ENCODE data around the gene OR9A2.

Gene OR9A2

GRCh38 chr7:143005632-143006260 is 21.2 kb downstream of the OR9A2 start:
- H3K9ac ChIP-seq (ENCODE audit: low read length): no peak overlapping the region
- no peak overlapping the region for H3K4me3 ChIP-seq (ENCODE audit: low read length)
- H2AFZ ChIP-seq (ENCODE audit: low read length): no peak overlapping the region
- H3F3A ChIP-seq (ENCODE audit: insufficient read depth, low read length): no peaks in the 10 kb centered on the region
- no peak overlapping the region for H3K27ac ChIP-seq (ENCODE audit: low read length)
- no peak overlapping the region for H3K4me2 ChIP-seq (ENCODE audit: low read depth, low read length)
- H3K36me3 ChIP-seq (replicated peaks; ENCODE audit: insufficient read depth, low read length): no peaks in the 10 kb centered on the region
- peaks cover 5% of the 10 kb centered on the region for H3K4me1 ChIP-seq (ENCODE audit: low read length)
- H3K27me3 ChIP-seq (replicated peaks; ENCODE audit: insufficient read depth, low read length): no peaks in the 10 kb centered on the region
- no peaks in the 10 kb centered on the region for H3K9me2 ChIP-seq (replicated peaks; ENCODE audit: insufficient read depth, low read length)
- H3K9me3 ChIP-seq (replicated peaks; ENCODE audit: insufficient read depth, low read length): no peaks in the 10 kb centered on the region
- H4K20me1 ChIP-seq (ENCODE audit: insufficient read depth, low read length): no peaks in the 10 kb centered on the region
- DNase-seq: no peak
- no peaks in the 10 kb centered on the region for H3K79me2 ChIP-seq (ENCODE audit: low read length)
- TF ChIP-seq, protein P1, sequence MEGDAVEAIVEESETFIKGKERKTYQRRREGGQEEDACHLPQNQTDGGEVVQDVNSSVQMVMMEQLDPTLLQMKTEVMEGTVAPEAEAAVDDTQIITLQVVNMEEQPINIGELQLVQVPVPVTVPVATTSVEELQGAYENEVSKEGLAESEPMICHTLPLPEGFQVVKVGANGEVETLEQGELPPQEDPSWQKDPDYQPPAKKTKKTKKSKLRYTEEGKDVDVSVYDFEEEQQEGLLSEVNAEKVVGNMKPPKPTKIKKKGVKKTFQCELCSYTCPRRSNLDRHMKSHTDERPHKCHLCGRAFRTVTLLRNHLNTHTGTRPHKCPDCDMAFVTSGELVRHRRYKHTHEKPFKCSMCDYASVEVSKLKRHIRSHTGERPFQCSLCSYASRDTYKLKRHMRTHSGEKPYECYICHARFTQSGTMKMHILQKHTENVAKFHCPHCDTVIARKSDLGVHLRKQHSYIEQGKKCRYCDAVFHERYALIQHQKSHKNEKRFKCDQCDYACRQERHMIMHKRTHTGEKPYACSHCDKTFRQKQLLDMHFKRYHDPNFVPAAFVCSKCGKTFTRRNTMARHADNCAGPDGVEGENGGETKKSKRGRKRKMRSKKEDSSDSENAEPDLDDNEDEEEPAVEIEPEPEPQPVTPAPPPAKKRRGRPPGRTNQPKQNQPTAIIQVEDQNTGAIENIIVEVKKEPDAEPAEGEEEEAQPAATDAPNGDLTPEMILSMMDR (IDR thresholded peaks at IDR 0.05; ENCODE audit: low read length): no peak
- no peak for TF ChIP-seq EZH2 (optimal IDR thresholded peaks at IDR 0.05; ENCODE audit: low read depth, low read length)
- no peak for TF ChIP-seq EZH2phosphoT487 (IDR thresholded peaks at IDR 0.05; ENCODE audit: low read length)

GRCh38 chr7:143003393-143004051 is 23.4 kb downstream of the OR9A2 start:
- H3K9ac ChIP-seq (ENCODE audit: low read length): peak overlapping the region; percentile 14; the same call in 1 of the 2 replicates

GRCh38 chr7:143002898-143003297 is 24.0 kb downstream of the OR9A2 start:
- H3K4me3 ChIP-seq (ENCODE audit: low read length): peak overlapping the region; percentile 50
- H3K4me1 ChIP-seq (ENCODE audit: low read length): peaks cover 5% of the 10 kb centered on the region
- H3K27ac ChIP-seq (ENCODE audit: low read length): no peak overlapping the region
- peak overlapping the region; percentile 79 for H3K4me2 ChIP-seq (ENCODE audit: low read depth, low read length)
- no peaks in the 10 kb centered on the region for H3K9me3 ChIP-seq (replicated peaks; ENCODE audit: insufficient read depth, low read length)
- DNase-seq: no peak
- H3F3A ChIP-seq (ENCODE audit: insufficient read depth, low read length): no peaks in the 10 kb centered on the region
- no peaks in the 10 kb centered on the region for H3K79me2 ChIP-seq (ENCODE audit: low read length)
- peak overlapping the region; percentile 89 for H2AFZ ChIP-seq (ENCODE audit: low read length)
- no peaks in the 10 kb centered on the region for H3K27me3 ChIP-seq (replicated peaks; ENCODE audit: insufficient read depth, low read length)
- H3K9ac ChIP-seq (ENCODE audit: low read length): peak overlapping the region; percentile 14; the same call in 1 of the 2 replicates
- no peaks in the 10 kb centered on the region for H4K20me1 ChIP-seq (ENCODE audit: insufficient read depth, low read length)
- H3K36me3 ChIP-seq (replicated peaks; ENCODE audit: insufficient read depth, low read length): no peaks in the 10 kb centered on the region
- TF ChIP-seq, protein P1 (IDR thresholded peaks at IDR 0.05; ENCODE audit: low read length): no peak
- no peak for TF ChIP-seq EZH2phosphoT487 (IDR thresholded peaks at IDR 0.05; ENCODE audit: low read length)
- no peak for TF ChIP-seq EZH2 (optimal IDR thresholded peaks at IDR 0.05; ENCODE audit: low read depth, low read length)
- H3K9me2 ChIP-seq (replicated peaks; ENCODE audit: insufficient read depth, low read length): no peaks in the 10 kb centered on the region

More at GRCh38 chr7:143003393-143004051, 23.4 kb downstream of the OR9A2 start:
- peak; percentile 77 for DNase-seq
- H3F3A ChIP-seq (ENCODE audit: insufficient read depth, low read length): no peaks in the 10 kb centered on the region
- TF ChIP-seq, protein P1 (IDR thresholded peaks at IDR 0.05; ENCODE audit: low read length): peak; percentile 96
- TF ChIP-seq EZH2 (optimal IDR thresholded peaks at IDR 0.05; ENCODE audit: low read depth, low read length): no peak
- no peaks in the 10 kb centered on the region for H3K36me3 ChIP-seq (replicated peaks; ENCODE audit: insufficient read depth, low read length)
- no peaks in the 10 kb centered on the region for H3K27me3 ChIP-seq (replicated peaks; ENCODE audit: insufficient read depth, low read length)
- H3K4me3 ChIP-seq (ENCODE audit: low read length): peak overlapping the region; percentile 50
- H3K4me1 ChIP-seq (ENCODE audit: low read length): peaks cover 5% of the 10 kb centered on the region
- H3K4me2 ChIP-seq (ENCODE audit: low read depth, low read length): peak overlapping the region; percentile 79
- H4K20me1 ChIP-seq (ENCODE audit: insufficient read depth, low read length): no peaks in the 10 kb centered on the region
- H3K27ac ChIP-seq (ENCODE audit: low read length): no peak overlapping the region
- H3K79me2 ChIP-seq (ENCODE audit: low read length): no peaks in the 10 kb centered on the region
- no peaks in the 10 kb centered on the region for H3K9me3 ChIP-seq (replicated peaks; ENCODE audit: insufficient read depth, low read length)
- no peaks in the 10 kb centered on the region for H3K9me2 ChIP-seq (replicated peaks; ENCODE audit: insufficient read depth, low read length)
- peak overlapping the region; percentile 89 for H2AFZ ChIP-seq (ENCODE audit: low read length)
